H1 (cell line): ENCODE measurements around the gene GPR31. TPM values are rescaled to one million over a fixed set of nuclear protein-coding genes. Genes with fewer than 3 reads are reported as not detected.

Experiments used
- CTCF ChIA-PET: fragments of 300-600 bp; sonication (Branson Sonifier 250); formaldehyde crosslinking; loops from one replicate; lab custom pipeline; 2021; ENCODE audit not compliant: partially characterized antibody; lab: Charles Lee
- POLR2A ChIA-PET: fragments of 300-600 bp; sonication (Branson Sonifier 250); formaldehyde crosslinking; loops from one replicate; lab custom pipeline; 2021; ENCODE audit warnings: inconsistent platforms; ENCODE audit not compliant: partially characterized antibody; lab: Charles Lee
- DNase-seq, 2 experiments: peaks; one replicate each; pipeline versions ENCODE4 v3.0.0 to v3.0.0-alpha.2; 2010 to 2022; ENCODE audit warnings: low spot score in 2 of 2, low read depth in 1 of 2, mixed read lengths in 1 of 2
- FAIRE-seq: peaks from 2 replicates; lab custom pipeline; 2011; peaks lifted over from hg19 to GRCh38; lab: Jason Lieb, UNC
- H2AFZ ChIP-seq: 2 replicates; pipeline ENCODE4 v1.8.1; 2012; ENCODE audit warnings: low read length, inconsistent platforms
- H2AK5ac ChIP-seq: 2 replicates; pipeline ENCODE4 v1.6.1; 2013; ENCODE audit warnings: low read depth, low read length
- H2BK120ac ChIP-seq: replicated peaks from 2 replicates; pipeline ENCODE3; 2013; ENCODE audit warnings: low read depth, low read length, inconsistent platforms
- H2BK12ac ChIP-seq: 2 replicates; pipeline ENCODE4 v1.6.1; 2013; ENCODE audit warnings: low read depth, low read length
- H2BK15ac ChIP-seq: 2 replicates; pipeline ENCODE4 v1.6.1; 2013; ENCODE audit warnings: low read length
- H2BK20ac ChIP-seq: 2 replicates; pipeline ENCODE4 v1.6.1; 2013; ENCODE audit warnings: low read length
- H2BK5ac ChIP-seq: 2 replicates; pipeline ENCODE4 v1.6.1; 2013; ENCODE audit warnings: low read depth, low read length
- H3K14ac ChIP-seq: 2 replicates; pipeline ENCODE4 v1.6.1; 2013; ENCODE audit warnings: inconsistent platforms; ENCODE audit not compliant: insufficient read length
- H3K18ac ChIP-seq: 2 replicates; pipeline ENCODE4 v1.6.1; 2013; ENCODE audit warnings: low read length; ENCODE audit errors: extremely low read depth
- H3K23ac ChIP-seq: 2 replicates; pipeline ENCODE4 v1.6.1; 2013; ENCODE audit warnings: inconsistent platforms; ENCODE audit not compliant: insufficient read length
- H3K23me2 ChIP-seq: 2 replicates; pipeline ENCODE4 v1.6.1; 2013; ENCODE audit warnings: low read depth, low read length
- H3K27ac ChIP-seq: 2 replicates; pipeline ENCODE4 v1.6.1; 2011; ENCODE audit warnings: low read depth, low read length, inconsistent platforms
- H3K27me3 ChIP-seq, 4 experiments: replicated peaks in 1 of 4; 1 replicate in 1 of 4; 2 replicates in 3 of 4; pipeline versions ENCODE4 v1.6.1 to v1.8.1; 2011 to 2013; ENCODE audit warnings: low read length in 3 of 4, mild to moderate bottlenecking in 3 of 4, inconsistent platforms in 2 of 4, mixed read lengths in 2 of 4, moderate library complexity in 1 of 4; ENCODE audit not compliant: control insufficient read depth in 3 of 4, insufficient read depth in 3 of 4; ENCODE audit errors: extremely low read depth in 1 of 4
- H3K36me3 ChIP-seq, 4 experiments: 2 replicates each; pipeline versions ENCODE4 v1.6.1 to v1.8.1; 2011 to 2013; ENCODE audit warnings: mild to moderate bottlenecking in 4 of 4, low read length in 3 of 4, moderate library complexity in 2 of 4, control low read depth in 1 of 4, inconsistent platforms in 1 of 4; ENCODE audit not compliant: insufficient read depth in 4 of 4, control insufficient read depth in 2 of 4
- H3K4ac ChIP-seq: replicated peaks from 2 replicates; pipeline ENCODE3; 2013; ENCODE audit warnings: low read length, low read depth, mixed read lengths, inconsistent platforms; ENCODE audit not compliant: insufficient read length
- H3K4me1 ChIP-seq, 4 experiments: replicated peaks in 1 of 4; 1 replicate in 1 of 4; 2 replicates in 3 of 4; pipeline versions ENCODE4 v1.6.1 to v1.8.1; 2011 to 2013; ENCODE audit warnings: low read length in 3 of 4, inconsistent platforms in 2 of 4, mixed read lengths in 1 of 4; ENCODE audit not compliant: insufficient read depth in 4 of 4, control insufficient read depth in 3 of 4
- H3K4me2 ChIP-seq, 2 experiments: 2 replicates each; pipeline versions ENCODE4 v1.6.1 to v1.8.1; 2011 to 2013; ENCODE audit warnings: low read depth in 2 of 2, low read length in 2 of 2, control low read depth in 1 of 2, inconsistent platforms in 1 of 2, mild to moderate bottlenecking in 1 of 2; ENCODE audit not compliant: insufficient read depth in 1 of 2
- H3K4me3 ChIP-seq, 4 experiments: fragments of 200-600, 300-600 bp in 1 of 4; sonication (generic), shearing (Covaris generic), sonication (Bioruptor Twin) in 1 of 4; 2 replicates each; pipeline versions ENCODE4 v1.5.1 to v1.8.1; 2011 to 2016; ENCODE audit warnings: low read length in 4 of 4, low read depth in 3 of 4, control low read depth in 2 of 4, inconsistent platforms in 2 of 4, mild to moderate bottlenecking in 2 of 4, mixed read lengths in 1 of 4, moderate library complexity in 1 of 4; ENCODE audit not compliant: insufficient read depth in 2 of 4; ENCODE audit errors: extremely low read depth in 1 of 4
- H3K56ac ChIP-seq: replicated peaks from 2 replicates; pipeline ENCODE3; 2013; ENCODE audit warnings: low read depth, mild to moderate bottlenecking, mixed read lengths, low read length, inconsistent platforms; ENCODE audit not compliant: insufficient read length
- H3K79me1 ChIP-seq: 2 replicates; pipeline ENCODE4 v1.6.1; 2013; ENCODE audit warnings: low read depth, low read length, control low read depth
- H3K79me2 ChIP-seq, 2 experiments: 2 replicates each; pipeline versions ENCODE4 v1.6.1 to v1.8.1; 2012 to 2013; ENCODE audit warnings: low read length in 2 of 2, mild to moderate bottlenecking in 2 of 2, inconsistent platforms in 1 of 2; ENCODE audit not compliant: insufficient read depth in 2 of 2, control insufficient read depth in 1 of 2
- H3K9ac ChIP-seq, 4 experiments: replicated peaks in 1 of 4; 1 replicate in 1 of 4; 2 replicates in 3 of 4; pipeline versions ENCODE4 v1.6.1 to v1.8.1; 2011 to 2013; ENCODE audit warnings: low read depth in 3 of 4, low read length in 3 of 4, control low read depth in 2 of 4, mild to moderate bottlenecking in 2 of 4, moderate library complexity in 2 of 4, inconsistent platforms in 1 of 4; ENCODE audit errors: extremely low read depth in 1 of 4
- H3K9me3 ChIP-seq, 2 experiments: 2 replicates each; pipeline versions ENCODE4 v1.6.1 to v1.8.1; 2012 to 2013; ENCODE audit warnings: mild to moderate bottlenecking in 2 of 2, moderate library complexity in 2 of 2, control low read depth in 1 of 2, inconsistent platforms in 1 of 2, low read depth in 1 of 2, low read length in 1 of 2, mixed read lengths in 1 of 2; ENCODE audit not compliant: insufficient read depth in 2 of 2
- H4K20me1 ChIP-seq, 2 experiments: replicated peaks in 1 of 2; 2 replicates each; pipeline versions ENCODE3 to v1.8.1; 2011 to 2013; ENCODE audit warnings: inconsistent platforms in 2 of 2, low read length in 2 of 2, mild to moderate bottlenecking in 1 of 2; ENCODE audit not compliant: insufficient read depth in 2 of 2, control insufficient read depth in 1 of 2
- H4K5ac ChIP-seq: 2 replicates; pipeline ENCODE4 v1.6.1; 2013; ENCODE audit warnings: low read length, low read depth, mixed read lengths, inconsistent platforms; ENCODE audit not compliant: insufficient read length
- H4K8ac ChIP-seq: 2 replicates; pipeline ENCODE4 v1.8.0; 2013; ENCODE audit warnings: mild to moderate bottlenecking, moderate library complexity, low read length, inconsistent platforms; ENCODE audit not compliant: insufficient read depth; ENCODE audit errors: extremely low read depth
- H4K91ac ChIP-seq: replicated peaks from 2 replicates; pipeline ENCODE3; 2013; ENCODE audit warnings: low read length, mixed read lengths, inconsistent platforms; ENCODE audit not compliant: insufficient read length
- BACH1 ChIP-seq: IDR thresholded peaks from 2 replicates; pipeline ENCODE4 v1.6.1; 2012; ENCODE audit warnings: low read length, improper control_type of control experiment
- CBX8 ChIP-seq: fragments of 300-800, 300-1000 bp; sonication (generic); IDR thresholded peaks from 2 replicates; pipeline ENCODE4 v1.7.1; 2016; ENCODE audit warnings: low read depth, low read length, borderline replicate concordance
- CHD1 ChIP-seq: IDR thresholded peaks from 2 replicates; pipeline ENCODE4 v1.6.1; 2012; ENCODE audit warnings: low read depth, low read length, improper control_type of control experiment
- E2F6 ChIP-seq: IDR thresholded peaks from 2 replicates; pipeline ENCODE4 v1.6.1; 2012; ENCODE audit warnings: inconsistent platforms
- GABPA ChIP-seq: IDR thresholded peaks from 2 replicates; pipeline ENCODE4 v1.6.1; 2011; ENCODE audit warnings: mild to moderate bottlenecking, low read length, moderate library complexity, borderline replicate concordance; ENCODE audit not compliant: insufficient read depth
- HDAC2 ChIP-seq, 2 experiments: fragments of 300-600 bp in 1 of 2; sonication (generic) in 1 of 2; IDR thresholded peaks; 2 replicates each; pipeline ENCODE4 v1.6.1; 2011 to 2012; ENCODE audit warnings: low read depth in 2 of 2, low read length in 2 of 2, mild to moderate bottlenecking in 2 of 2, moderate library complexity in 2 of 2, borderline replicate concordance in 1 of 2, inconsistent platforms in 1 of 2
- KDM4A ChIP-seq: IDR thresholded peaks from one replicate; pipeline ENCODE4 v1.7.1; 2012; ENCODE audit warnings: low read depth, mild to moderate bottlenecking, moderate library complexity, low read length, inconsistent platforms; ENCODE audit not compliant: severe bottlenecking
- PHF8 ChIP-seq: fragments of 200-600 bp; sonication (generic); conservative IDR thresholded peaks from 2 replicates; pipeline ENCODE4 v1.7.1; 2012; ENCODE audit warnings: low read depth, mild to moderate bottlenecking, inconsistent platforms, low read length, moderate library complexity
- POLR2AphosphoS5 ChIP-seq: IDR thresholded peaks from 2 replicates; pipeline ENCODE4 v1.6.1; 2011; ENCODE audit warnings: low read depth, low read length
- POU5F1 ChIP-seq: IDR thresholded peaks from 2 replicates; pipeline ENCODE4 v1.6.1; 2011; ENCODE audit warnings: low read depth, mild to moderate bottlenecking, low read length, moderate library complexity
- RXRA ChIP-seq: IDR thresholded peaks from 2 replicates; pipeline ENCODE4 v1.6.1; 2011; ENCODE audit warnings: low read depth, mild to moderate bottlenecking, low read length, moderate library complexity; ENCODE audit not compliant: insufficient read depth
- YY1 ChIP-seq: IDR thresholded peaks from 2 replicates; pipeline ENCODE4 v1.6.1; 2011; ENCODE audit warnings: low read depth, mild to moderate bottlenecking, low read length
- ZNF274 ChIP-seq: IDR thresholded peaks from 2 replicates; pipeline ENCODE4 v1.7.0; 2012; ENCODE audit warnings: low read length, borderline replicate concordance; ENCODE audit errors: extremely low read depth
- WGBS, 2 experiments: shearing (Covaris generic) in 1 of 2; methylation state at CpG; one replicate each; pipeline versions ENCODE4 v1.1.6 to v1.1.7; 2013 to 2015; ENCODE audit warnings: low lambda C conversion rate in 2 of 2, mixed read lengths in 2 of 2, inconsistent platforms in 1 of 2, low coverage in 1 of 2, missing lambda C conversion rate in 1 of 2; ENCODE audit not compliant: insufficient replicate concordance in 2 of 2, insufficient coverage in 1 of 2, insufficient read length in 1 of 2; ENCODE audit errors: extremely low coverage in 1 of 2, missing lambda C conversion rate in 1 of 2; 5-methylcytosine and 5-hydroxymethylcytosine counted together
- polyA plus RNA-seq, 7 experiments: library from polyadenylated mRNA; depleted of rRNA in 3 of 7; stranded (reverse) in 5 of 7; unstranded in 2 of 7; fragments of >200 nt in 5 of 7; fragments of 200-250 nt in 2 of 7; gene quantifications; 1 replicate in 5 of 7; 2 replicates in 1 of 7; 4 replicates in 1 of 7; pipeline versions ENCODE4 v1.2.1 to v1.2.3, GENCODE V29; 2011 to 2013; ENCODE audit warnings: missing spikeins in 2 of 7, mixed read lengths in 2 of 7
- total RNA-seq: library from RNA; stranded (reverse); fragmentation: NEBNext Ultra II Directional; extraction: Animal tissue kit (Norgen Biotek cat#: 25700); gene quantifications from 2 replicates; pipeline ENCODE4 v1.2.1, GENCODE V29; 2021

Gene GPR31
- total and polyA plus RNA-seq, 2 of the 8 experiments (the other 6 are each of a cell fraction or from before 2014, with no cell fraction given) = not detected

- no peak overlapping the region for H2AK5ac ChIP-seq
- no peaks in the 10 kb centered on the region; a peak in 1 of 7 replicates for H3K27me3 ChIP-seq
- H2BK5ac ChIP-seq = peak overlapping the region; percentile 96; the same call in 1 of the 2 replicates
- no peaks in the 10 kb centered on the region; a peak in 1 of 4 replicates for H3K9me3 ChIP-seq
- H3K23me2 ChIP-seq = peaks cover 2% of the 10 kb centered on the region; the same call in 1 of the 2 replicates
- no peak overlapping the region for H4K91ac ChIP-seq
- DNase-seq (no peak), FAIRE-seq (peak; percentile 57)
- H3K4ac ChIP-seq = no peak overlapping the region
- H3K79me2 ChIP-seq = no peaks in the 10 kb centered on the region
- H3K4me2 ChIP-seq = peak overlapping the region in 1 of 2 experiments; percentile 56; a peak in 1 of 4 replicates
- H3K9ac ChIP-seq = no peak overlapping the region
- peaks cover 8 to 27% (median 22%) of the 10 kb centered on the region in 4 experiments for H3K4me1 ChIP-seq
- no peak overlapping the region for H3K56ac ChIP-seq
- H2BK15ac ChIP-seq = no peak overlapping the region
- H2AFZ ChIP-seq = no peak overlapping the region
- 0 out of 2 replicates have a peak overlapping the region, but pooled peaks have one; percentile 89 for H2BK12ac ChIP-seq
- H3K18ac ChIP-seq = peak overlapping the region; percentile 99; the same call in 1 of the 2 replicates
- no peaks in the 10 kb centered on the region for H4K20me1 ChIP-seq
- H4K8ac ChIP-seq = no peak overlapping the region
- H3K14ac ChIP-seq = no peak overlapping the region
- ChIA-PET CTCF (interaction anchor here (1.5 to 3.0 kb wide), 2 partner anchors 13 to 18 kb away, joined by 7 to 13 read pairs; no protein-coding TSS in a partner anchor), POLR2A (interaction anchor here (0.9 to 2.4 kb wide), 2 partner anchors 17 to 80 kb away, joined by 3 to 14 read pairs; no protein-coding TSS in a partner anchor)
- H3K4me3 ChIP-seq = peak overlapping the region in 1 of 4 experiments; percentile 41; a peak in 1 of 8 replicates
- no peak overlapping the region for H3K27ac ChIP-seq
- H3K23ac ChIP-seq = no peak overlapping the region
- H2BK20ac ChIP-seq = peak overlapping the region; percentile 97; the same call in 1 of the 2 replicates
- WGBS, 2 experiments = 63% methylated on average over 3 of the region's 3 CpGs; no CpG with 5 or more reads in 1 of the 2 experiments
- peak overlapping the region; percentile 94 for H4K5ac ChIP-seq
- no peaks in the 10 kb centered on the region for H3K36me3 ChIP-seq
- H3K79me1 ChIP-seq = no peaks in the 10 kb centered on the region
- no peak overlapping the region for H2BK120ac ChIP-seq
- TF ChIP-seq BACH1 (no peak), ZNF274 (no peak), HDAC2 (IDR thresholded peaks at IDR 0.05; ENCODE audit: borderline replicate concordance in 1 of 2, low read depth in 2 of 2, low read length in 2 of 2) (no peak), GABPA (no peak), POU5F1 (no peak), CHD1 (no peak), E2F6 (no peak), PHF8 (no peak), CBX8 (no peak), YY1 (no peak), POLR2AphosphoS5 (no peak), RXRA (no peak), KDM4A (no peak)
Measured at GRCh38 chr6:167164261-167164660, 6.5 kb upstream of the GPR31 start.
